HG02852 (cell line): ENCODE measurements around the gene ANKRD23.

ENCODE experiments used
- ATAC-seq: cut with Tn5 transposase; IDR thresholded peaks from one replicate; pipeline ENCODE4 v1.9.1; 2021; ENCODE audit warnings: mild to moderate bottlenecking, moderate library complexity; ENCODE audit not compliant: unreplicated experiment

The ANKRD23 gene

GRCh38 chr2:96839875-96840850 is 3.7 kb downstream of the ANKRD23 start:
- no peak for ATAC-seq

- no peak for ATAC-seq
Measured at GRCh38 chr2:96839293-96839874, 4.4 kb downstream of the ANKRD23 start.

- no peak for ATAC-seq
Measured at GRCh38 chr2:96838345-96839292, 5.2 kb downstream of the ANKRD23 start.

GRCh38 chr2:96837575-96837974 is 6.2 kb downstream of the ANKRD23 start:
- ATAC-seq, result no peak

- no peak for ATAC-seq
Measured at GRCh38 chr2:96835830-96836229, 8.0 kb downstream of the ANKRD23 start.

- ATAC-seq, result no peak
Measured at GRCh38 chr2:96832754-96833507, 10.9 kb downstream of the ANKRD23 start.

GRCh38 chr2:96832408-96832753 is 11.4 kb downstream of the ANKRD23 start:
- no peak for ATAC-seq

- no peak for ATAC-seq
Measured at GRCh38 chr2:96831679-96832078, 12.1 kb downstream of the ANKRD23 start.

GRCh38 chr2:96830044-96830562 is 13.7 kb downstream of the ANKRD23 start:
- no peak for ATAC-seq

- no peak for ATAC-seq
Measured at GRCh38 chr2:96828874-96829273, 14.9 kb downstream of the ANKRD23 start.

GRCh38 chr2:96828436-96828835 is 15.4 kb downstream of the ANKRD23 start:
- ATAC-seq, result no peak

- no peak for ATAC-seq
Measured at GRCh38 chr2:96826546-96827278, 17.1 kb downstream of the ANKRD23 start.

- ATAC-seq, result no peak
Measured at GRCh38 chr2:96825057-96825456, 18.8 kb downstream of the ANKRD23 start.

GRCh38 chr2:96824079-96824870 is 19.5 kb downstream of the ANKRD23 start:
- no peak for ATAC-seq

GRCh38 chr2:96823198-96823597 is 20.6 kb downstream of the ANKRD23 start:
- ATAC-seq, result no peak

- ATAC-seq, result no peak
Measured at GRCh38 chr2:96822786-96823185, 21.0 kb downstream of the ANKRD23 start.

GRCh38 chr2:96821113-96821675 is 22.6 kb downstream of the ANKRD23 start:
- ATAC-seq, result no peak

GRCh38 chr2:96819876-96820511 is 23.8 kb downstream of the ANKRD23 start:
- no peak for ATAC-seq
